Activated T-helper 17 cell treated with anti-CD3 and anti-CD28 coated beads, Interleukin-2, amount 50 U/mL, for 72 hours (primary cell): Measurements from ENCODE around the gene ALPG. TPM values are rescaled to one million over a fixed set of nuclear protein-coding genes. Genes with fewer than 3 reads are reported as not detected.

ENCODE experiments used
- ATAC-seq: fragments of 150-1000 bp; cut with Tn5 transposase; replicated peaks from 2 replicates; pipeline ENCODE4 v1.10.0; 2021; ENCODE audit warnings: mild to moderate bottlenecking, moderate library complexity
- H3K27ac Mint-ChIP-seq: one replicate; pipeline ENCODE4 v1.8.0; 2022; ENCODE audit warnings: mixed read lengths
- H3K27me3 Mint-ChIP-seq: one replicate; pipeline ENCODE4 v1.8.0; 2022; ENCODE audit warnings: mixed read lengths
- H3K36me3 Mint-ChIP-seq: one replicate; pipeline ENCODE4 v1.8.0; 2022; ENCODE audit warnings: low read depth, mild to moderate bottlenecking, mixed read lengths
- H3K4me1 Mint-ChIP-seq: one replicate; pipeline ENCODE4 v1.8.0; 2022; ENCODE audit warnings: mixed read lengths
- H3K4me3 Mint-ChIP-seq: one replicate; pipeline ENCODE4 v1.8.0; 2022; ENCODE audit warnings: mild to moderate bottlenecking, mixed read lengths
- H3K9me3 Mint-ChIP-seq: one replicate; pipeline ENCODE4 v1.8.0; 2022; ENCODE audit warnings: mixed read lengths
- total RNA-seq, 2 donors: library from RNA; stranded (reverse); gene quantifications; one replicate each; pipeline ENCODE4 v1.2.3, GENCODE V29; 2022

The ALPG gene
- total RNA-seq, 2 donors from 2014 or later, result not detected

DNA sequence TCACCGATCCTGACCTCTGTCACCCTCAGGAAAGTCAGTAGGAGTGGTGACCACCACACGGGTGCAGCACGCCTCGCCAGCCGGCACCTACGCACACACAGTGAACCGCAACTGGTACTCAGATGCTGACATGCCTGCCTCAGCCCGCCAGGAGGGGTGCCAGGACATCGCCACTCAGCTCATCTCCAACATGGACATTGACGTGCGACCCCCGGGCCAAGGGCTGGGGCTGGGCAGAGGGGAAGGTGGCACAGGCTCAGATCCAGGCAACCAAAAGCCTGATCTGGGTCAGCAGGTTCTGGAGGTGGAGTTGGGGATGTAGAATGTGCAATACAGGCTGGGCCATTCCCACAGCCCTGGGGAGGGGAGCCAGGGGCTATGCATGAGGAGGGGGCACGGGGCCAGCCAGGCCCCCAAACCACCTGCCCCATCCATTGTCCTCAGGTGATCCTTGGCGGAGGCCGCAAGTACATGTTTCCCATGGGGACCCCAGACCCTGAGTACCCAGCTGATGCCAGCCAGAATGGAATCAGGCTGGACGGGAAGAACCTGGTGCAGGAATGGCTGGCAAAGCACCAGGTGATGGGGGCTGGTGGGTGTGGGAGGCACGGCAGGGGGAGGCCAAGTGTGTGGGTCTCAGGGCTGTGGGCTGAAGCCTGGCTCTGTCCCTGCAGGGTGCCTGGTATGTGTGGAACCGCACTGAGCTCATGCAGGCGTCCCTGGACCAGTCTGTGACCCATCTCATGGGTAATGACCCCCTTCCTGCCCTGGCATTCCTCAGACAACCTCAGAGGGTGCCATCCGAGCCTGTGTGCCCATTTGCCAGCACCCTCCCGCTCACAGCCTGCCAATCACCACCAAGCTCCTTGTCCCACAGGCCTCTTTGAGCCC is 50.7 kb downstream of the ALPG start:
- no peak overlapping the region for H3K4me3 Mint-ChIP-seq
- H3K27me3 Mint-ChIP-seq, result peaks cover 11% of the 10 kb centered on the region
- no peaks in the 10 kb centered on the region for H3K4me1 Mint-ChIP-seq
- no peak overlapping the region for H3K27ac Mint-ChIP-seq
- no peak for ATAC-seq
- no peaks in the 10 kb centered on the region for H3K36me3 Mint-ChIP-seq
- H3K9me3 Mint-ChIP-seq, result no peaks in the 10 kb centered on the region

DNA sequence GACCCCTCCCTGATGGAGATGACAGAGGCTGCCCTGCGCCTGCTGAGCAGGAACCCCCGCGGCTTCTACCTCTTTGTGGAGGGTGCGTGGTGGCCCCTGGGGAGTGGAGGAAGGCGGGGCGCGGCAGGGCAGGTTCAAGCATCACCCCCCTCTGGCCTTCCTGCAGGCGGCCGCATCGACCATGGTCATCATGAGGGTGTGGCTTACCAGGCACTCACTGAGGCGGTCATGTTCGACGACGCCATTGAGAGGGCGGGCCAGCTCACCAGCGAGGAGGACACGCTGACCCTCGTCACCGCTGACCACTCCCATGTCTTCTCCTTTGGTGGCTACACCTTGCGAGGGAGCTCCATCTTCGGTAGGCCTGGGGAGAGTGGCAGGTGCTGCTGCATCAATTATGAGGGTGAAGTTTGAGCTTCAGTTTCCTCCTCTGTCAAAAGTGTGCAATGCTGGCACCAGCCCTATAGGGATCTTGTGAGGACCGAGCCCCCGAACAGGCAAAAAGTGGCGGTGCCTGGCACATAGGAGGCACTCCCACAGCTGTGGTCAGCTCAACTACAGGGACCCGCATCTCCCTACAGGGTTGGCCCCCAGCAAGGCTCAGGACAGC is 51.5 kb downstream of the ALPG start:
- Mint-ChIP-seq H3K4me1 (no peaks in the 10 kb centered on the region), H3K36me3 (no peaks in the 10 kb centered on the region), H3K4me3 (no peak overlapping the region), H3K27ac (no peak overlapping the region), H3K27me3 (peaks cover 17% of the 10 kb centered on the region), H3K9me3 (no peaks in the 10 kb centered on the region)
- no peak for ATAC-seq

DNA sequence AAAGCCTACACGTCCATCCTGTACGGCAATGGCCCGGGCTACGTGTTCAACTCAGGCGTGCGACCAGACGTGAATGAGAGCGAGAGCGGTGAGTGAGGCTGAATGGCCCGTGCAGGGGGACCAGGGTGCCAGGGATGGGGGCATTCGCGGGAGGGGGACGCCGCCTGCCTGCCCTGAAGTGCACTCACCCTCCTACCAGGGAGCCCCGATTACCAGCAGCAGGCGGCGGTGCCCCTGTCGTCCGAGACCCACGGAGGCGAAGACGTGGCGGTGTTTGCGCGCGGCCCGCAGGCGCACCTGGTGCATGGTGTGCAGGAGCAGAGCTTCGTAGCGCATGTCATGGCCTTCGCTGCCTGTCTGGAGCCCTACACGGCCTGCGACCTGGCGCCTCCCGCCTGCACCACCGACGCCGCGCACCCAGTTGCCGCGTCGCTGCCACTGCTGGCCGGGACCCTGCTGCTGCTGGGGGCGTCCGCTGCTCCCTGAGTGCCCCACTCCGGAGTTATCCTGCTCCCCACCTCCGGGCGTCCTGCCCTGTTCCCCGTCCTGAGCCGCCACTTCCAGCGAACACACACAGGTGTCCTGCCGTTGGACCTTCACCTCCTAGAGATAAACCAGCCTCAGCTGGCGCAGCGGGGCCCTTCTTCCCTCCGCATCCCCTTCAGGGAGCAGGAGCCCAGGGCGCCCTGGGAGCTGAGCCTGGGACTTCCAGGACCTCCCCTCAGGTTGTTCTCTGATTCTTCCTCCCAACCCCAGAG is 52.2 kb downstream of the ALPG start:
- Mint-ChIP-seq H3K27me3 (peaks cover 17% of the 10 kb centered on the region), H3K4me1 (no peaks in the 10 kb centered on the region), H3K9me3 (no peaks in the 10 kb centered on the region), H3K36me3 (no peaks in the 10 kb centered on the region), H3K27ac (no peak overlapping the region), H3K4me3 (no peak overlapping the region)
- no peak for ATAC-seq

DNA sequence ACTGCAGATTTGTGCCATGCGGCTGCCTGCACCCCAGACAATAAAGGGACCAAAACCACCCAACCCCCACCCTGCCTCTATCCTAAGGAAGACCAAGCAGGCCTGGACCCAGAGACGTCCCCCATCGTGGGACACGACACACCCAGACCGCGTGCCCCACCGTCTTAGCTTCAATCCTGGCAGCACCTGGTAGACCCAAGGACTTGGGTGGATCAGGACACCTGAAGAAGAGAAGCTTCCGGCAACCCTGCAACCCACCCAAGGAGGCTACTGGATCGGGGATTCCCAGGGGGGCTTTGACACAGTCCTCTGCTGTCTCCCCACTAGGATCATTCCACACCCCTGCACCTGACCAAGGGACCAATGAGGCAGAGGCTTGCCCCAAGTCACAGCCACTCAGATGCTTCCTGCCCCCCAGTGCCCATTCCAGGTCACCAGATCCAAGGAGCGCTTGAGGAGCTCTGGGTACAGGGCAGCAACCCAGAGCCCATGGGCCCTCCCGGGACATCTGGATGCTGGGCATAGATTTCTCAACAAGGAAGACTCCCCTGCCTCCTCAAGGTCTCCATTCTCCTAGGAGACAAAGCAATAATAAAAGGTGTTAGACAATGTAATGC is 52.9 kb downstream of the ALPG start:
- no peaks in the 10 kb centered on the region for H3K4me1 Mint-ChIP-seq
- no peak overlapping the region for H3K4me3 Mint-ChIP-seq
- H3K27ac Mint-ChIP-seq, result no peak overlapping the region
- no peaks in the 10 kb centered on the region for H3K9me3 Mint-ChIP-seq
- no peak for ATAC-seq
- peaks cover 17% of the 10 kb centered on the region for H3K27me3 Mint-ChIP-seq
- H3K36me3 Mint-ChIP-seq, result no peaks in the 10 kb centered on the region

DNA sequence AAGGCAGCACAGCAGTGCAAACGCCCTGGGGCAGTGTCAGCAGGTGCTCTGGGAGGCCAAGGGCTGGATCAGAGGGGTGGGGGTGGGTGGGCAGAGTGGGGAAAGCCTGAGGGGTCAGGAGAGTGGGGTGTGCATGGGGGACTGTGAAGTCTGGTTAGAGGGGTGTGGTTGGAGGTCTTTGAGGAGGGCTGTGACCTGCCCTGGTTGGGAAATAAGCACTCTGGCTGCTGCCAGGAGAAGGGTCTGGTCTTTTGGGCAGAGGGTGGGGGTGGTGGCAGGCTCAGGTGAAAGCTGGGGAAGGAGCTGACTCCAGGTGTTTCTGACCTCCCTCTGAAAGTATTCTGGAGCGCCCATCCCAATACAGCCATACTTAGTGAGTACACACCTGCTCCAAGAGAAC is 53.5 kb downstream of the ALPG start:
- no peak for ATAC-seq
- Mint-ChIP-seq H3K9me3 (no peaks in the 10 kb centered on the region), H3K36me3 (no peaks in the 10 kb centered on the region), H3K4me3 (no peak overlapping the region), H3K27me3 (peaks cover 17% of the 10 kb centered on the region), H3K4me1 (no peaks in the 10 kb centered on the region), H3K27ac (no peak overlapping the region)

Other genes with a start within 250 kb of the ALPG start
- under 1 TPM in 1 of 2 donors, not detected in 1; 0.19 TPM for gene ALPP, start 28.1 kb upstream of the ALPG start, total RNA-seq
- not detected for gene ALPI, start 49.3 kb downstream of the ALPG start, total RNA-seq
- gene ECEL1, start 81.0 kb downstream of the ALPG start, total RNA-seq, result not detected
- not detected for gene PRSS56, start 113.5 kb downstream of the ALPG start, total RNA-seq
- gene CHRND, start 119.3 kb downstream of the ALPG start, total RNA-seq, result not detected
- gene CHRNG, start 132.8 kb downstream of the ALPG start, total RNA-seq, result not detected
- gene TIGD1, start 143.7 kb downstream of the ALPG start, total RNA-seq, result 1 to 10 TPM; 6.0 to 7.7 TPM
- 10 to 100 TPM; 44.3 to 65.7 TPM for gene EIF4E2, start 143.8 kb downstream of the ALPG start, total RNA-seq
- 1 to 10 TPM in 1 of 2 donors, under 1 TPM in 1; 0.71 to 1.1 TPM for gene EFHD1, start 226.8 kb downstream of the ALPG start, total RNA-seq